ENCODE results near the gene RNF217.

The RNF217 gene

GRCh38 chr6:125110056-125110455, 147.8 kb downstream of the RNF217 start:
- H3K4me3 ChIP-seq (replicated peaks; ENCODE audit: low read depth, low read length) = no peak overlapping the region
- no peak for DNase-seq (ENCODE audit: low read depth)
- TF ChIP-seq CTCF (IDR thresholded peaks at IDR 0.05; ENCODE audit: low read length, missing control alignments) = no peak

DNA sequence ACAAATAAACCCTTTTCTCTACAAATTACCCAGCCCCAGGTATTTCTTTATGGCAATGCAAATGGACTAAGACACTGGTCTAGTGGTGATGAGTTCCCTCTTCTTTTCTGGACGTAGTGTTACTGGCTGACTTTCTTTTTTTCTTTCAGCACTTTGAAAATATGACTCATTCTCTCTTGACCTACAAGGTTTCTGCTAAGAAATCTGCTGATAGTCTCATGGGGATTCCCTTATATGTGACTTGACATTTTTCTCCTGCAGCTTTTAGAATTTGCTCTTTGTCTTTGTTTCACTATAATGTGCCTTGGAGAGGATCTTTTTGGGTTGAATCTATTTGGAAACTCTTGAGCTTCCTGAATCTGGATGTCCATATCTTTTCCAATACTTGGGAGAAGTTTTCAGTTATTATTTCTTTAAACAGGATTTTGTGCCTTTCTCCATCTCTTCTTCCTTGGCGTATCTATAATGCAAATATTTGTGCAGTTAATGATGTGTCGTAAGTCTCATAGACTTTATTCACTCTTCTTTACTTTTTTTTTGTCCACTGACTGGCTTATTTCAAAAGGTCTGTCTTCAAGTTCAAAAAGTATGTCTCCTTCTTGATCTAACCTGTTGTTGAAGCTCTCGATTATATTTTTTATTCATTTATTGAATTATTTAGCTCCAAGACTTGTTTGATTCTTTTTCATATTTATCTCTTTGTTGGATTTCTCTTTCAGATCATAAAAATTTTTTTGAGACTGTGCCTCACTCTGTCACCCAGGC, 149.2 kb downstream of the RNF217 start:
- H3K4me3 ChIP-seq (replicated peaks; ENCODE audit: low read depth, low read length) = no peak overlapping the region
- TF ChIP-seq CTCF (IDR thresholded peaks at IDR 0.05; ENCODE audit: low read length, missing control alignments) = no peak
- DNase-seq (ENCODE audit: low read depth) = peak; percentile 14

- no peak for TF ChIP-seq CTCF (IDR thresholded peaks at IDR 0.05; ENCODE audit: low read length, missing control alignments)
- DNase-seq (ENCODE audit: low read depth) = no peak
- no peak overlapping the region for H3K4me3 ChIP-seq (replicated peaks; ENCODE audit: low read depth, low read length)
Observed at GRCh38 chr6:125112934-125113333, 150.7 kb downstream of the RNF217 start.

- DNase-seq (ENCODE audit: low read depth) = peak; percentile 74
- H3K4me3 ChIP-seq (replicated peaks; ENCODE audit: low read depth, low read length) = no peak overlapping the region
- TF ChIP-seq CTCF (IDR thresholded peaks at IDR 0.05; ENCODE audit: low read length, missing control alignments) = peak; percentile 89
Observed at GRCh38 chr6:125114248-125114858, 152.1 kb downstream of the RNF217 start.

DNA sequence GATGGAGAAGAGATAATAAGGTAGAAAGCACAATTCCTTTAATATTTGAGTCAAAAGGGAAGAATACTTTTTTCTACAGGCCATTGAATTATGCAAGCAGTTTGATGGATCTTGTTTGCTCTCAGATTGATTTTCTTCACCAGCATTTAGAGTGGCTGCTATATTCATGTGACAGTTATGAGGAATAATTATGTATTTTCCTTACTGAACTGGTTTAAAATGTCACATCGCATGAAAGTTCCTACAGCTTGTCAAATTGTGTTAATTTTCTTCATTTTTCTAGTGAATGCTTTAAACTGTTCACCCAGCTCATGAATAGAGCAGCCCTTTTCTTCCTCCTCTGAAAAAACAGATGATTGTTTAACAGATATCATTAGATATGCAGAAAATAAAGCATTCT, 153.9 kb downstream of the RNF217 start:
- DNase-seq (ENCODE audit: low read depth) = no peak
- H3K4me3 ChIP-seq (replicated peaks; ENCODE audit: low read depth, low read length) = no peak overlapping the region
- TF ChIP-seq CTCF (IDR thresholded peaks at IDR 0.05; ENCODE audit: low read length, missing control alignments) = no peak

GRCh38 chr6:125116710-125117109, 154.5 kb downstream of the RNF217 start:
- DNase-seq (ENCODE audit: low read depth) = no peak
- H3K4me3 ChIP-seq (replicated peaks; ENCODE audit: low read depth, low read length) = no peak overlapping the region
- no peak for TF ChIP-seq CTCF (IDR thresholded peaks at IDR 0.05; ENCODE audit: low read length, missing control alignments)

Measured in fibroblast of pulmonary artery (primary cell).